Measurements from ENCODE around the gene RETSAT. TPM values are rescaled to one million over a fixed set of nuclear protein-coding genes. Genes with fewer than 3 reads are reported as not detected.
"Not testable (repeated sequence)": the region's sequence is repeated elsewhere in the genome, so short reads cannot be mapped to it uniquely, and the experiment has no call there.

RETSAT gene
- total and polyA plus RNA-seq, 2 of the 13 experiments (the other 11 are each of a cell fraction or from before 2014, with no cell fraction given), result 46.7 to 61.0 TPM

DNA sequence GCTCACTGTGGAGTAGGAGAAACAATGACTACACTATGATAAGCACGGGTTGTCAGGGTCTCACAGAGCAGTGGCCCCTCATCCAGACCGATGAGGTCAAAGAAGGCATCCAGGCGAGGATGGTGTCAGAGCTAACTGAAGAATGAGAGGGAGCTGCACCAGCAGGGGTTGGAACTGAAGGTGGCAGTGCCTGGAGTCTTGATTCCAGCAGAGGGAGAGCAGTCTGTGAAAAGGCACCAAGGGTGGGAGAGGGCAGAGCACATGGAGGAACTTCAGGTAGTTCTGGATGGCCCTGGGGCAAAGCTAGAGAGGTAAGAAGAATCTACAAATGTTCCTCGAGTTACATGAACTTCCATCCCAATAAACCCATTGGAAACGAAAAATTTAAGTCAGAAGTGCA lies 12.9 kb upstream of the RETSAT start:
- peak; percentile 12 for FAIRE-seq
- no peaks in the 10 kb centered on the region for H3K79me2 ChIP-seq (ENCODE audit: insufficient read depth, low read length)
- POLR2A ChIA-PET, result interaction anchor here (1.1 to 5.5 kb wide), 3 partner anchors 13 to 40 kb away, joined by 3 to 86 read pairs (median 32); partner anchors contain the start of genes ELMOD3, RETSAT and TGOLN2
- no peak for DNase-seq (ENCODE audit: low spot score)
- 78% methylated on average over 5 of the region's 5 CpGs for WGBS (ENCODE audit: low lambda C conversion rate)
- H3K9me3 ChIP-seq (ENCODE audit: low read length), result no peaks in the 10 kb centered on the region
- peaks cover 65% of the 10 kb centered on the region for H3K4me1 ChIP-seq (ENCODE audit: insufficient read depth, low read length)
- CTCF ChIA-PET (ENCODE audit: low intra/inter-chr PET ratio, low total read pairs), result no interaction called here
- TF ChIP-seq ZNF747 (CRISPR knock-in tag; IDR thresholded peaks at IDR 0.05; ENCODE audit: borderline replicate concordance), result no peak
- TF ChIP-seq, protein P1, sequence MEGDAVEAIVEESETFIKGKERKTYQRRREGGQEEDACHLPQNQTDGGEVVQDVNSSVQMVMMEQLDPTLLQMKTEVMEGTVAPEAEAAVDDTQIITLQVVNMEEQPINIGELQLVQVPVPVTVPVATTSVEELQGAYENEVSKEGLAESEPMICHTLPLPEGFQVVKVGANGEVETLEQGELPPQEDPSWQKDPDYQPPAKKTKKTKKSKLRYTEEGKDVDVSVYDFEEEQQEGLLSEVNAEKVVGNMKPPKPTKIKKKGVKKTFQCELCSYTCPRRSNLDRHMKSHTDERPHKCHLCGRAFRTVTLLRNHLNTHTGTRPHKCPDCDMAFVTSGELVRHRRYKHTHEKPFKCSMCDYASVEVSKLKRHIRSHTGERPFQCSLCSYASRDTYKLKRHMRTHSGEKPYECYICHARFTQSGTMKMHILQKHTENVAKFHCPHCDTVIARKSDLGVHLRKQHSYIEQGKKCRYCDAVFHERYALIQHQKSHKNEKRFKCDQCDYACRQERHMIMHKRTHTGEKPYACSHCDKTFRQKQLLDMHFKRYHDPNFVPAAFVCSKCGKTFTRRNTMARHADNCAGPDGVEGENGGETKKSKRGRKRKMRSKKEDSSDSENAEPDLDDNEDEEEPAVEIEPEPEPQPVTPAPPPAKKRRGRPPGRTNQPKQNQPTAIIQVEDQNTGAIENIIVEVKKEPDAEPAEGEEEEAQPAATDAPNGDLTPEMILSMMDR (CRISPR knock-in tag; IDR thresholded peaks at IDR 0.05), result 0 out of 2 replicates have a peak, but pooled peaks have one; percentile 15
- 0 out of 2 replicates have a peak, but pooled peaks have one; percentile 4 for TF ChIP-seq ZMYM4 (CRISPR knock-in tag; IDR thresholded peaks at IDR 0.05)
- peak; percentile 39; the same call in 1 of the 2 replicates for TF ChIP-seq MYC (CRISPR knock-in tag; IDR thresholded peaks at IDR 0.05; ENCODE audit: borderline replicate concordance)
- no peak overlapping the region for H3K4me2 ChIP-seq (ENCODE audit: low read depth, low read length)
- in situ Hi-C loops (cut with HindIII; ENCODE audit: extremely low pct_ligation_motif_present, low pct_unique_long_range_greater_than_20kb), result no loop called here
- H3K27me3 ChIP-seq (ENCODE audit: control insufficient read depth in 1 of 2, insufficient read depth in 2 of 2, low read length in 2 of 2), result no peaks in the 10 kb centered on the region
- H3K27ac ChIP-seq (ENCODE audit: extremely low read length, insufficient read depth, low read length), result no peak overlapping the region
- intact Hi-C loops (cut with micrococcal nuclease; ENCODE audit: unreplicated experiment), result no loop called here
- no TSS peak for BruUV-seq (replicated peaks)
- peak; percentile 10; the same call in 1 of the 3 replicates for ATAC-seq
- H4K20me1 ChIP-seq (ENCODE audit: insufficient read depth, low read length), result no peaks in the 10 kb centered on the region
- no peaks in the 10 kb centered on the region for H3K36me3 ChIP-seq (replicated peaks in 1 of 2; ENCODE audit: control insufficient read depth in 1 of 2, insufficient read depth in 2 of 2, low read length in 2 of 2)
- H3K4me3 ChIP-seq (replicated peaks in 1 of 3; ENCODE audit: insufficient read depth in 1 of 3, low read depth in 2 of 3, low read length in 3 of 3), result no peak overlapping the region
- H3K9ac ChIP-seq (ENCODE audit: insufficient read depth, low read depth, low read length), result no peak overlapping the region
- no peak overlapping the region for H2AFZ ChIP-seq (ENCODE audit: low read length)

DNA sequence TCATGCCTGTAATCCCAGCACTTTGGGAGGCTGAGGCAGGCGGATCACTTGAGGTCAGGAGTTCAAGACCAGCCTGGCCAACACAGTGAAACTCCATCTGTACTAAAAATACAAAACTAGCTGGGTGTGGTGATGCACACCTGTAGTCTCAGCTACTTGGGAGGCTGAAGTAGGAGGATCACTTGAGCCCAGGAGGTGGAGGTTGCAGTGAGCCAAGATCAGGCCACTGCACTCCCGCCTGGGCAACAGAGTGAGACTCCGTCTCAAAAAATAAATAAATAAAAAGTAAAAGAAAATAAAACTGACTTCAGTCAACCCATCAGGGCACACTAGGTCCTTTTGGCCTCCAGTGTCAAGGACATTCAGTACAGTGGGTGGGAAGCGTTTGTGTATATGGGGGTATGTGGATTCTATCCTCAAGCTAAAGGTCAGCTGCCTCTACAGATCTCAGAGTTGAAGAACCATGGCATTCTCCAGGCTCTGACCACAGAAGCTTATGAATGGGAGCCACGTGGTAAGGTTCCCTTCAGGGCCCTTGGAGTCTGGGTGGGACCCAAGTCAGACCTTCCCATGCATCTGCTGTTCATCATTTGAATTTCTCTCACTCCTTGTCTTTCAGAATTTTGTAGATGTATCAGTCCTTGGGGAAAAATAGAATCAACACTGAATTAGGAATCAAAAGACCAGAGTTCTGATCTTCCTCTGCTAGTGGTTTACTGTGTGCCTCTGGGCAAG lies 8.5 kb upstream of the RETSAT start:
- H3K4me3 ChIP-seq (replicated peaks in 1 of 3; ENCODE audit: insufficient read depth in 1 of 3, low read depth in 2 of 3, low read length in 3 of 3); ATAC-seq; H3K27me3 ChIP-seq (ENCODE audit: control insufficient read depth in 1 of 2, insufficient read depth in 2 of 2, low read length in 2 of 2); H3K9ac ChIP-seq (ENCODE audit: insufficient read depth, low read depth, low read length); CTCF ChIA-PET (ENCODE audit: low intra/inter-chr PET ratio, low total read pairs); H3K9me3 ChIP-seq (ENCODE audit: low read length); H4K20me1 ChIP-seq (ENCODE audit: insufficient read depth, low read length); intact Hi-C loops (cut with micrococcal nuclease; ENCODE audit: unreplicated experiment); H3K36me3 ChIP-seq (replicated peaks in 1 of 2; ENCODE audit: control insufficient read depth in 1 of 2, insufficient read depth in 2 of 2, low read length in 2 of 2); in situ Hi-C loops (cut with HindIII; ENCODE audit: extremely low pct_ligation_motif_present, low pct_unique_long_range_greater_than_20kb); H3K4me2 ChIP-seq (ENCODE audit: low read depth, low read length); BruUV-seq (replicated peaks); DNase-seq (ENCODE audit: low spot score); H3K27ac ChIP-seq (ENCODE audit: extremely low read length, insufficient read depth, low read length); FAIRE-seq; H2AFZ ChIP-seq (ENCODE audit: low read length); H3K79me2 ChIP-seq (ENCODE audit: insufficient read depth, low read length): not testable (repeated sequence)
- H3K4me1 ChIP-seq (ENCODE audit: insufficient read depth, low read length), result peaks cover 47% of the 10 kb centered on the region
- POLR2A ChIA-PET, result interaction anchor here (1.5 to 5.5 kb wide), 2 partner anchors 9 to 197 kb away, joined by 5 to 86 read pairs; partner anchors contain the start of genes ELMOD3, GGCX and RETSAT
- 86% methylated on average over 5 of the region's 5 CpGs for WGBS (ENCODE audit: low lambda C conversion rate)
- peak; percentile 69; the same call in 1 of the 2 replicates for TF ChIP-seq ZNF121 (CRISPR knock-in tag; IDR thresholded peaks at IDR 0.05)
- TF ChIP-seq ZMYM3 (CRISPR knock-in tag; IDR thresholded peaks at IDR 0.05), result peak; percentile 55; the same call in 1 of the 2 replicates
- TF ChIP-seq ZMYM4 (CRISPR knock-in tag; IDR thresholded peaks at IDR 0.05), result peak; percentile 16; the same call in 1 of the 2 replicates
- TF ChIP-seq, protein P2, sequence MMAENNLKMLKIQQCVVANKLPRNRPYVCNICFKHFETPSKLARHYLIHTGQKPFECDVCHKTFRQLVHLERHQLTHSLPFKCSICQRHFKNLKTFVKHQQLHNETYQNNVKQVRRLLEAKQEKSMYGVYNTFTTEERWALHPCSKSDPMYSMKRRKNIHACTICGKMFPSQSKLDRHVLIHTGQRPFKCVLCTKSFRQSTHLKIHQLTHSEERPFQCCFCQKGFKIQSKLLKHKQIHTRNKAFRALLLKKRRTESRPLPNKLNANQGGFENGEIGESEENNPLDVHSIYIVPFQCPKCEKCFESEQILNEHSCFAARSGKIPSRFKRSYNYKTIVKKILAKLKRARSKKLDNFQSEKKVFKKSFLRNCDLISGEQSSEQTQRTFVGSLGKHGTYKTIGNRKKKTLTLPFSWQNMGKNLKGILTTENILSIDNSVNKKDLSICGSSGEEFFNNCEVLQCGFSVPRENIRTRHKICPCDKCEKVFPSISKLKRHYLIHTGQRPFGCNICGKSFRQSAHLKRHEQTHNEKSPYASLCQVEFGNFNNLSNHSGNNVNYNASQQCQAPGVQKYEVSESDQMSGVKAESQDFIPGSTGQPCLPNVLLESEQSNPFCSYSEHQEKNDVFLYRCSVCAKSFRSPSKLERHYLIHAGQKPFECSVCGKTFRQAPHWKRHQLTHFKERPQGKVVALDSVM (CRISPR knock-in tag; IDR thresholded peaks at IDR 0.05), result peak; percentile 83; the same call in 1 of the 2 replicates
- TF ChIP-seq ZNF460 (CRISPR knock-in tag; IDR thresholded peaks at IDR 0.05; ENCODE audit: borderline replicate concordance), result peak; percentile 30; the same call in 1 of the 2 replicates
- TF ChIP-seq RXRB (CRISPR knock-in tag; IDR thresholded peaks at IDR 0.05; ENCODE audit: borderline replicate concordance), result 0 out of 2 replicates have a peak, but pooled peaks have one; percentile 24

Data from HepG2 (cell line).